ENCODE measurements around the gene GPR137. TPM values are rescaled to one million over a fixed set of nuclear protein-coding genes. Genes with fewer than 3 reads are reported as not detected.
A peak's percentile ranks its signal among the peaks of the same experiment; 100 is the strongest.

The GPR137 gene
- total and polyA plus RNA-seq, 2 experiments from 2014 or later = 16.3 to 32.5 TPM

GRCh38 chr11:64238076-64238475 is 47.6 kb upstream of the GPR137 start (continued):
- TF ChIP-seq, protein P1, sequence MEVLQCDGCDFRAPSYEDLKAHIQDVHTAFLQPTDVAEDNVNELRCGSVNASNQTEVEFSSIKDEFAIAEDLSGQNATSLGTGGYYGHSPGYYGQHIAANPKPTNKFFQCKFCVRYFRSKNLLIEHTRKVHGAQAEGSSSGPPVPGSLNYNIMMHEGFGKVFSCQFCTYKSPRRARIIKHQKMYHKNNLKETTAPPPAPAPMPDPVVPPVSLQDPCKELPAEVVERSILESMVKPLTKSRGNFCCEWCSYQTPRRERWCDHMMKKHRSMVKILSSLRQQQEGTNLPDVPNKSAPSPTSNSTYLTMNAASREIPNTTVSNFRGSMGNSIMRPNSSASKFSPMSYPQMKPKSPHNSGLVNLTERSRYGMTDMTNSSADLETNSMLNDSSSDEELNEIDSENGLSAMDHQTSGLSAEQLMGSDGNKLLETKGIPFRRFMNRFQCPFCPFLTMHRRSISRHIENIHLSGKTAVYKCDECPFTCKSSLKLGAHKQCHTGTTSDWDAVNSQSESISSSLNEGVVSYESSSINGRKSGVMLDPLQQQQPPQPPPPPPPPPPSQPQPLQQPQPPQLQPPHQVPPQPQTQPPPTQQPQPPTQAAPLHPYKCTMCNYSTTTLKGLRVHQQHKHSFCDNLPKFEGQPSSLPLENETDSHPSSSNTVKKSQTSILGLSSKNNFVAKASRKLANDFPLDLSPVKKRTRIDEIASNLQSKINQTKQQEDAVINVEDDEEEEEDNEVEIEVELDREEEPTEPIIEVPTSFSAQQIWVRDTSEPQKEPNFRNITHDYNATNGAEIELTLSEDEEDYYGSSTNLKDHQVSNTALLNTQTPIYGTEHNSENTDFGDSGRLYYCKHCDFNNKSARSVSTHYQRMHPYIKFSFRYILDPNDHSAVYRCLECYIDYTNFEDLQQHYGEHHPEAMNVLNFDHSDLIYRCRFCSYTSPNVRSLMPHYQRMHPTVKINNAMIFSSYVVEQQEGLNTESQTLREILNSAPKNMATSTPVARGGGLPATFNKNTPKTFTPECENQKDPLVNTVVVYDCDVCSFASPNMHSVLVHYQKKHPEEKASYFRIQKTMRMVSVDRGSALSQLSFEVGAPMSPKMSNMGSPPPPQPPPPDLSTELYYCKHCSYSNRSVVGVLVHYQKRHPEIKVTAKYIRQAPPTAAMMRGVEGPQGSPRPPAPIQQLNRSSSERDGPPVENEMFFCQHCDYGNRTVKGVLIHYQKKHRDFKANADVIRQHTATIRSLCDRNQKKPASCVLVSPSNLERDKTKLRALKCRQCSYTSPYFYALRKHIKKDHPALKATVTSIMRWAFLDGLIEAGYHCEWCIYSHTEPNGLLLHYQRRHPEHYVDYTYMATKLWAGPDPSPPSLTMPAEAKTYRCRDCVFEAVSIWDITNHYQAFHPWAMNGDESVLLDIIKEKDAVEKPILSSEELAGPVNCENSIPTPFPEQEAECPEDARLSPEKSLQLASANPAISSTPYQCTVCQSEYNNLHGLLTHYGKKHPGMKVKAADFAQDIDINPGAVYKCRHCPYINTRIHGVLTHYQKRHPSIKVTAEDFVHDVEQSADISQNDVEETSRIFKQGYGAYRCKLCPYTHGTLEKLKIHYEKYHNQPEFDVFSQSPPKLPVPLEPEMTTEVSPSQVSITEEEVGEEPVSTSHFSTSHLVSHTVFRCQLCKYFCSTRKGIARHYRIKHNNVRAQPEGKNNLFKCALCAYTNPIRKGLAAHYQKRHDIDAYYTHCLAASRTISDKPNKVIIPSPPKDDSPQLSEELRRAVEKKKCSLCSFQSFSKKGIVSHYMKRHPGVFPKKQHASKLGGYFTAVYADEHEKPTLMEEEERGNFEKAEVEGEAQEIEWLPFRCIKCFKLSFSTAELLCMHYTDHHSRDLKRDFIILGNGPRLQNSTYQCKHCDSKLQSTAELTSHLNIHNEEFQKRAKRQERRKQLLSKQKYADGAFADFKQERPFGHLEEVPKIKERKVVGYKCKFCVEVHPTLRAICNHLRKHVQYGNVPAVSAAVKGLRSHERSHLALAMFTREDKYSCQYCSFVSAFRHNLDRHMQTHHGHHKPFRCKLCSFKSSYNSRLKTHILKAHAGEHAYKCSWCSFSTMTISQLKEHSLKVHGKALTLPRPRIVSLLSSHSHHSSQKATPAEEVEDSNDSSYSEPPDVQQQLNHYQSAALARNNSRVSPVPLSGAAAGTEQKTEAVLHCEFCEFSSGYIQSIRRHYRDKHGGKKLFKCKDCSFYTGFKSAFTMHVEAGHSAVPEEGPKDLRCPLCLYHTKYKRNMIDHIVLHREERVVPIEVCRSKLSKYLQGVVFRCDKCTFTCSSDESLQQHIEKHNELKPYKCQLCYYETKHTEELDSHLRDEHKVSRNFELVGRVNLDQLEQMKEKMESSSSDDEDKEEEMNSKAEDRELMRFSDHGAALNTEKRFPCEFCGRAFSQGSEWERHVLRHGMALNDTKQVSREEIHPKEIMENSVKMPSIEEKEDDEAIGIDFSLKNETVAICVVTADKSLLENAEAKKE (CRISPR knock-in tag; IDR thresholded peaks at IDR 0.05) = no peak
- no peak for TF ChIP-seq CREB1 (CRISPR knock-in tag; IDR thresholded peaks at IDR 0.05; ENCODE audit: low read depth)
- TF ChIP-seq JUNB (IDR thresholded peaks at IDR 0.05; ENCODE audit: unreplicated experiment) = no peak
- TF ChIP-seq, protein P2, sequence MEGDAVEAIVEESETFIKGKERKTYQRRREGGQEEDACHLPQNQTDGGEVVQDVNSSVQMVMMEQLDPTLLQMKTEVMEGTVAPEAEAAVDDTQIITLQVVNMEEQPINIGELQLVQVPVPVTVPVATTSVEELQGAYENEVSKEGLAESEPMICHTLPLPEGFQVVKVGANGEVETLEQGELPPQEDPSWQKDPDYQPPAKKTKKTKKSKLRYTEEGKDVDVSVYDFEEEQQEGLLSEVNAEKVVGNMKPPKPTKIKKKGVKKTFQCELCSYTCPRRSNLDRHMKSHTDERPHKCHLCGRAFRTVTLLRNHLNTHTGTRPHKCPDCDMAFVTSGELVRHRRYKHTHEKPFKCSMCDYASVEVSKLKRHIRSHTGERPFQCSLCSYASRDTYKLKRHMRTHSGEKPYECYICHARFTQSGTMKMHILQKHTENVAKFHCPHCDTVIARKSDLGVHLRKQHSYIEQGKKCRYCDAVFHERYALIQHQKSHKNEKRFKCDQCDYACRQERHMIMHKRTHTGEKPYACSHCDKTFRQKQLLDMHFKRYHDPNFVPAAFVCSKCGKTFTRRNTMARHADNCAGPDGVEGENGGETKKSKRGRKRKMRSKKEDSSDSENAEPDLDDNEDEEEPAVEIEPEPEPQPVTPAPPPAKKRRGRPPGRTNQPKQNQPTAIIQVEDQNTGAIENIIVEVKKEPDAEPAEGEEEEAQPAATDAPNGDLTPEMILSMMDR (conservative IDR thresholded peaks at IDR 0.05; ENCODE audit: low read depth in 2 of 2) = no peak
- TF ChIP-seq POLR2AphosphoS5 (IDR thresholded peaks at IDR 0.05; ENCODE audit: low read depth) = no peak

GRCh38 chr11:64238999-64239398 is 46.6 kb upstream of the GPR137 start:
- peaks cover 16% of the 10 kb centered on the region for H3K79me2 ChIP-seq (replicated peaks; ENCODE audit: insufficient read depth)
- no peak overlapping the region for H2AFZ ChIP-seq
- no peaks in the 10 kb centered on the region for H3K9me2 ChIP-seq (ENCODE audit: insufficient read depth)
- H3K4me3 Mint-ChIP-seq = peak overlapping the region; percentile 24; the same call in 1 of the 3 replicates
- H3F3A ChIP-seq (replicated peaks; ENCODE audit: low read depth) = peaks cover 33% of the 10 kb centered on the region
- H3K27me3 ChIP-seq (ENCODE audit: insufficient read depth) = no peaks in the 10 kb centered on the region
- H3K4me3 ChIP-seq = no peak overlapping the region
- peaks cover 30% of the 10 kb centered on the region for H3K27me3 Mint-ChIP-seq (ENCODE audit: insufficient read depth, low read depth, poor library complexity)
- H3K4me2 ChIP-seq = no peak overlapping the region
- no peak overlapping the region for H3K27ac ChIP-seq (ENCODE audit: low read depth)
- DNase-seq (ENCODE audit: low spot score) = no peak
- H3K36me3 Mint-ChIP-seq (ENCODE audit: low read depth) = peaks cover 20% of the 10 kb centered on the region
- TF ChIP-seq JUNB (IDR thresholded peaks at IDR 0.05; ENCODE audit: unreplicated experiment) = no peak
- TF ChIP-seq REST (IDR thresholded peaks at IDR 0.05; ENCODE audit: unreplicated experiment) = no peak
- H4K20me1 ChIP-seq (replicated peaks; ENCODE audit: insufficient read depth) = no peaks in the 10 kb centered on the region; the same call in 1 of the 2 replicates
- H3K4me1 Mint-ChIP-seq = peaks cover 29% of the 10 kb centered on the region
- ATAC-seq = no peak
- H3K4me1 ChIP-seq (ENCODE audit: insufficient read depth) = peaks cover 15% of the 10 kb centered on the region; the same call in 1 of the 2 replicates
- no peak overlapping the region; the same call in 1 of the 2 replicates for H3K27ac Mint-ChIP-seq
- no peaks in the 10 kb centered on the region for H3K36me3 ChIP-seq (ENCODE audit: insufficient read depth)
- no peaks in the 10 kb centered on the region for H3K9me3 Mint-ChIP-seq

All from GM23338 (cell line).